HepG2 (cell line): ENCODE results near the gene ZSCAN20. TPM values are rescaled to one million over a fixed set of nuclear protein-coding genes. Genes with fewer than 3 reads are reported as not detected.

Source experiments
- ATAC-seq: fragments of 200-7000 bp; cut with Tn5 transposase; 3 replicates; pipeline ENCODE4 v1.9.1; 2020; ENCODE audit warnings: mild to moderate bottlenecking, moderate library complexity
- BruUV-seq: library from RNA; stranded (reverse); fragments of 400-500 nt; replicated peaks from 2 replicates; lab custom pipeline; 2021; lab: Mats Ljungman, UMichigan
- CTCF ChIA-PET: fragments of 300-600 bp; formaldehyde crosslinking; extraction: SDS; loops from one replicate; lab custom pipeline; 2021; ENCODE audit warnings: low total read pairs, inconsistent platforms, low intra/inter-chr PET ratio; lab: Yijun Ruan, JAX
- POLR2A ChIA-PET: fragments of 350-600 bp; sonication (Branson Sonifier 250); formaldehyde crosslinking; loops from one replicate; lab custom pipeline; 2020; ENCODE audit warnings: antibody characterized with exemption, inconsistent platforms; lab: Yijun Ruan, JAX
- DNase-seq: peaks from one replicate; pipeline ENCODE4 v3.0.0-alpha.2; 2015; ENCODE audit warnings: low spot score
- FAIRE-seq: peaks from 3 replicates; lab custom pipeline; 2011; peaks lifted over from hg19 to GRCh38; lab: Jason Lieb, UNC
- H2AFZ ChIP-seq: one replicate; pipeline ENCODE4 v1.6.1; 2011; ENCODE audit warnings: low read length, inconsistent platforms
- H3K27ac ChIP-seq: fragments of 300-600 bp; 3 replicates; pipeline ENCODE4 v1.8.0; 2011; ENCODE audit warnings: mixed run types, mild to moderate bottlenecking, mixed read lengths, low read length, inconsistent platforms; ENCODE audit not compliant: insufficient read depth; ENCODE audit errors: extremely low read length
- H3K27me3 ChIP-seq, 2 experiments: fragments of 200-600 bp in 1 of 2; 2 replicates in 1 of 2; 3 replicates in 1 of 2; pipeline versions ENCODE4 v1.6.0 to v1.8.0; 2011; ENCODE audit warnings: low read length in 2 of 2, mild to moderate bottlenecking in 2 of 2, moderate library complexity in 2 of 2, inconsistent platforms in 1 of 2; ENCODE audit not compliant: insufficient read depth in 2 of 2, control insufficient read depth in 1 of 2
- H3K36me3 ChIP-seq, 2 experiments: fragments of 200-600 bp in 1 of 2; replicated peaks in 1 of 2; 2 replicates in 1 of 2; 3 replicates in 1 of 2; pipeline versions ENCODE4 v1.5.1 to v1.8.0; 2011; ENCODE audit warnings: low read length in 2 of 2, inconsistent platforms in 1 of 2; ENCODE audit not compliant: insufficient read depth in 2 of 2, control insufficient read depth in 1 of 2
- H3K4me1 ChIP-seq: 2 replicates; pipeline ENCODE4 v1.5.1; 2012; ENCODE audit warnings: low read length, inconsistent platforms; ENCODE audit not compliant: insufficient read depth
- H3K4me2 ChIP-seq: 2 replicates; pipeline ENCODE4 v1.6.0; 2011; ENCODE audit warnings: low read depth, low read length, inconsistent platforms
- H3K4me3 ChIP-seq, 3 experiments: fragments of 200-600 bp in 1 of 3; sonication (generic), shearing (Covaris generic) in 1 of 3; replicated peaks in 1 of 3; 2 replicates each; pipeline ENCODE4 v1.5.1; 2011 to 2016; ENCODE audit warnings: low read length in 3 of 3, inconsistent platforms in 2 of 3, low read depth in 2 of 3, mild to moderate bottlenecking in 2 of 3, control low read depth in 1 of 3, mixed read lengths in 1 of 3; ENCODE audit not compliant: insufficient read depth in 1 of 3
- H3K79me2 ChIP-seq: one replicate; pipeline ENCODE4 v1.6.1; 2011; ENCODE audit warnings: low read length, inconsistent platforms; ENCODE audit not compliant: insufficient read depth
- H3K9ac ChIP-seq: 2 replicates; pipeline ENCODE4 v1.6.0; 2011; ENCODE audit warnings: mild to moderate bottlenecking, low read depth, low read length, inconsistent platforms; ENCODE audit not compliant: insufficient read depth
- H3K9me3 ChIP-seq: 2 replicates; pipeline ENCODE4 v1.5.1; 2012; ENCODE audit warnings: mild to moderate bottlenecking, low read length
- H4K20me1 ChIP-seq: 2 replicates; pipeline ENCODE4 v1.6.0; 2011; ENCODE audit warnings: inconsistent platforms, mild to moderate bottlenecking, low read length, moderate library complexity; ENCODE audit not compliant: insufficient read depth
- HDAC6 ChIP-seq: fragments of 200-600 bp; sonication (generic); IDR thresholded peaks from 2 replicates; pipeline ENCODE4 v1.7.0; 2017; ENCODE audit warnings: mild to moderate bottlenecking, antibody characterized with exemption, low read length, low read depth
- SOX6 ChIP-seq, 2 experiments: fragments of 450-650 bp in 1 of 2; sonication (generic) in 1 of 2; formaldehyde crosslinking in 1 of 2; IDR thresholded peaks; 2 replicates each; pipeline versions ENCODE4 v1.4.0 to v1.6.1; 2017 to 2020; ENCODE audit warnings: antibody characterized with exemption in 1 of 2, mild to moderate bottlenecking in 1 of 2, missing genetic modification reagents in 1 of 2
- STAT5B ChIP-seq: sonication (generic); formaldehyde crosslinking; IDR thresholded peaks from 2 replicates; pipeline ENCODE4 v1.4.0; 2020; ENCODE audit warnings: missing genetic modification reagents
- ZHX2 ChIP-seq, 2 experiments: sonication (generic) in 1 of 2; formaldehyde crosslinking in 1 of 2; IDR thresholded peaks; 2 replicates each; pipeline versions ENCODE4 v1.6.1 to v1.9.0; 2014 to 2022; ENCODE audit warnings: antibody characterized with exemption in 1 of 2, borderline replicate concordance in 1 of 2, inconsistent platforms in 1 of 2, low read depth in 1 of 2, missing genetic modification reagents in 1 of 2
- ZNF281 ChIP-seq: sonication (generic); formaldehyde crosslinking; IDR thresholded peaks from 2 replicates; pipeline ENCODE4 v1.4.0; 2020; ENCODE audit warnings: missing genetic modification reagents, borderline replicate concordance
- WGBS: methylation state at CpG from one replicate; pipeline ENCODE4 v1.1.6; 2017; ENCODE audit warnings: low lambda C conversion rate; 5-methylcytosine and 5-hydroxymethylcytosine counted together
- in situ Hi-C: cut with HindIII; loops from 2 replicates; pipeline ENCODE4 v1.10.0; 2017; ENCODE audit warnings: low pct_unique_long_range_greater_than_20kb; ENCODE audit not compliant: extremely low pct_ligation_motif_present
- intact Hi-C: fragments of 100-400 bp; cut with micrococcal nuclease; formaldehyde crosslinking; loops from one replicate; pipeline ENCODE4 v1.10.0; 2022; ENCODE audit not compliant: unreplicated experiment
- polyA plus RNA-seq, 8 experiments: library from polyadenylated mRNA; depleted of rRNA in 3 of 8; stranded (reverse) in 7 of 8; unstranded in 1 of 8; fragments of >200 nt; fragmentation: Illumina TruSeq in 4 of 8; extraction: Trizol in 4 of 8; gene quantifications; 2 replicates each; pipeline versions ENCODE4 v1.2.1 to v1.2.3, GENCODE V29; 2011 to 2016; ENCODE audit warnings: low read depth in 4 of 8, missing spikeins in 1 of 8, mixed read lengths in 1 of 8; ENCODE audit not compliant: insufficient read depth in 1 of 8
- total RNA-seq, 5 experiments: library from RNA; depleted of rRNA; stranded (reverse); fragments of >200 nt; fragmentation: Illumina TruSeq; extraction: Trizol; gene quantifications; 2 replicates each; pipeline ENCODE4 v1.2.3, GENCODE V29; 2016; ENCODE audit warnings: low read depth in 1 of 5
- TF ChIP-seq, protein P1 (sequence below): sonication (generic); formaldehyde crosslinking; IDR thresholded peaks from 2 replicates; pipeline ENCODE4 v1.4.0; 2020; ENCODE audit warnings: missing genetic modification reagents, borderline replicate concordance

ZSCAN20 gene
- total and polyA plus RNA-seq, 2 of the 13 experiments (the other 11 are each of a cell fraction or from before 2014, with no cell fraction given) = 1.1 to 2.8 TPM

DNA sequence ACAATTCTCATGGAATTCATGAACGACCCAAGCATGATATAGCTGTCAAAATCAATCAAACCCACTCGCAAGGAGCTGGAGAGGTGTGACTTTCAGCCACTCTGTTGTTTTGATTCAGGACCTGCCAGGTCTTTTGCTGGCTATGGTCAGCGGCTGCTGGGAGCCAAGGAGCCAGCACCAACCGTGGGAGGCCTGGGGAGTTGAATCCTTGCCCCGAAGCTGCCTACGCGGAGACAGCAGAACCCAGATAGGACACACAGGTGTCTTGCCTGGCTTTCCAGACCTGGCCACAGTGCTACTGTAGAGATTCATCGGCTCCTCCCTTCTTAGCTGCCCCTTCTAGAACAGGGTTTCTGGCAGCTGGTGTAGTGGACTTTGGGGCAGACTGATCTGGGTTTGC is 42.7 kb downstream of the ZSCAN20 start:
- WGBS = 28% methylated on average over 6 of the region's 8 CpGs
- Histone ChIP-seq H3K4me2 (no peak overlapping the region), H3K4me3 (no peak overlapping the region), H3K9ac (no peak overlapping the region), H3K79me2 (no peaks in the 10 kb centered on the region), H3K27me3 (peaks cover 1 to 40% of the 10 kb centered on the region in 2 experiments; a peak in 4 of 5 replicates), H4K20me1 (no peaks in the 10 kb centered on the region), H3K9me3 (no peaks in the 10 kb centered on the region), H2AFZ (no peak overlapping the region), H3K36me3 (no peaks in the 10 kb centered on the region), H3K27ac (no peak overlapping the region), H3K4me1 (no peaks in the 10 kb centered on the region)
- DNase-seq = no peak
- ChIA-PET POLR2A (no interaction called here), CTCF (no interaction called here)
- no TSS peak for BruUV-seq
- intact Hi-C loops = no loop called here
- no peak for FAIRE-seq
- no peak for ATAC-seq
- in situ Hi-C loops = no loop called here
- no peak for TF ChIP-seq STAT5B (CRISPR knock-in tag)
- TF ChIP-seq SOX6 (IDR thresholded peaks at IDR 0.05) = no peak
- TF ChIP-seq SOX6 (CRISPR knock-in tag; IDR thresholded peaks at IDR 0.05) = no peak
- no peak for TF ChIP-seq ZNF281 (CRISPR knock-in tag)
- no peak for TF ChIP-seq HDAC6
- TF ChIP-seq, protein P1, sequence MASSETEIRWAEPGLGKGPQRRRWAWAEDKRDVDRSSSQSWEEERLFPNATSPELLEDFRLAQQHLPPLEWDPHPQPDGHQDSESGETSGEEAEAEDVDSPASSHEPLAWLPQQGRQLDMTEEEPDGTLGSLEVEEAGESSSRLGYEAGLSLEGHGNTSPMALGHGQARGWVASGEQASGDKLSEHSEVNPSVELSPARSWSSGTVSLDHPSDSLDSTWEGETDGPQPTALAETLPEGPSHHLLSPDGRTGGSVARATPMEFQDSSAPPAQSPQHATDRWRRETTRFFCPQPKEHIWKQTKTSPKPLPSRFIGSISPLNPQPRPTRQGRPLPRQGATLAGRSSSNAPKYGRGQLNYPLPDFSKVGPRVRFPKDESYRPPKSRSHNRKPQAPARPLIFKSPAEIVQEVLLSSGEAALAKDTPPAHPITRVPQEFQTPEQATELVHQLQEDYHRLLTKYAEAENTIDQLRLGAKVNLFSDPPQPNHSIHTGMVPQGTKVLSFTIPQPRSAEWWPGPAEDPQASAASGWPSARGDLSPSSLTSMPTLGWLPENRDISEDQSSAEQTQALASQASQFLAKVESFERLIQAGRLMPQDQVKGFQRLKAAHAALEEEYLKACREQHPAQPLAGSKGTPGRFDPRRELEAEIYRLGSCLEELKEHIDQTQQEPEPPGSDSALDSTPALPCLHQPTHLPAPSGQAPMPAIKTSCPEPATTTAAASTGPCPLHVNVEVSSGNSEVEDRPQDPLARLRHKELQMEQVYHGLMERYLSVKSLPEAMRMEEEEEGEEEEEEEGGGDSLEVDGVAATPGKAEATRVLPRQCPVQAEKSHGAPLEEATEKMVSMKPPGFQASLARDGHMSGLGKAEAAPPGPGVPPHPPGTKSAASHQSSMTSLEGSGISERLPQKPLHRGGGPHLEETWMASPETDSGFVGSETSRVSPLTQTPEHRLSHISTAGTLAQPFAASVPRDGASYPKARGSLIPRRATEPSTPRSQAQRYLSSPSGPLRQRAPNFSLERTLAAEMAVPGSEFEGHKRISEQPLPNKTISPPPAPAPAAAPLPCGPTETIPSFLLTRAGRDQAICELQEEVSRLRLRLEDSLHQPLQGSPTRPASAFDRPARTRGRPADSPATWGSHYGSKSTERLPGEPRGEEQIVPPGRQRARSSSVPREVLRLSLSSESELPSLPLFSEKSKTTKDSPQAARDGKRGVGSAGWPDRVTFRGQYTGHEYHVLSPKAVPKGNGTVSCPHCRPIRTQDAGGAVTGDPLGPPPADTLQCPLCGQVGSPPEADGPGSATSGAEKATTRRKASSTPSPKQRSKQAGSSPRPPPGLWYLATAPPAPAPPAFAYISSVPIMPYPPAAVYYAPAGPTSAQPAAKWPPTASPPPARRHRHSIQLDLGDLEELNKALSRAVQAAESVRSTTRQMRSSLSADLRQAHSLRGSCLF = no peak
- TF ChIP-seq ZHX2 (IDR thresholded peaks at IDR 0.05; ENCODE audit: low read depth) = no peak
- TF ChIP-seq ZHX2 (CRISPR knock-in tag; IDR thresholded peaks at IDR 0.05; ENCODE audit: borderline replicate concordance) = no peak
